Spleen (tissue), 11 donors: ENCODE data around the gene PLA2G15. TPM values are rescaled to one million over a fixed set of nuclear protein-coding genes. Genes with fewer than 3 reads are reported as not detected.

Experiments
- DNase-seq: peaks from one replicate; pipeline ENCODE4 v3.0.0-alpha.2; 2020
- H3K27ac ChIP-seq, 8 donors: fragments of 200-600 bp; sonication (generic) in 7 of 8; 1 replicate in 4 of 8; 2 replicates in 4 of 8; pipeline versions ENCODE4 v1.5.0 to v1.8.0; 2016 to 2021; ENCODE audit warnings: inconsistent platforms in 4 of 8, mild to moderate bottlenecking in 4 of 8, moderate library complexity in 1 of 8
- H3K27me3 ChIP-seq, 7 donors: fragments of 200-600 bp; sonication (generic) in 6 of 7; replicated peaks in 1 of 7; 1 replicate in 4 of 7; 2 replicates in 3 of 7; pipeline versions ENCODE4 v1.5.0 to v1.8.0; 2016 to 2021; ENCODE audit warnings: inconsistent platforms in 3 of 7, mild to moderate bottlenecking in 1 of 7
- H3K36me3 ChIP-seq, 6 donors: fragments of 200-600 bp; sonication (generic) in 5 of 6; 1 replicate in 4 of 6; 2 replicates in 2 of 6; pipeline versions ENCODE4 v1.5.0 to v1.8.0; 2016 to 2021; ENCODE audit warnings: inconsistent platforms in 2 of 6
- H3K4me1 ChIP-seq, 6 donors: fragments of 200-600 bp; sonication (generic) in 5 of 6; 1 replicate in 3 of 6; 2 replicates in 3 of 6; pipeline versions ENCODE4 v1.5.0 to v1.8.0; 2016 to 2021; ENCODE audit warnings: inconsistent platforms in 3 of 6
- H3K4me3 ChIP-seq, 8 donors: fragments of 200-600 bp; sonication (generic) in 7 of 8; 1 replicate in 4 of 8; 2 replicates in 4 of 8; pipeline versions ENCODE4 v1.5.0 to v1.8.0; 2016 to 2021; ENCODE audit warnings: inconsistent platforms in 4 of 8, mild to moderate bottlenecking in 4 of 8, moderate library complexity in 2 of 8
- H3K9me3 ChIP-seq, 8 donors: fragments of 200-600 bp; sonication (generic) in 7 of 8; 1 replicate in 4 of 8; 2 replicates in 4 of 8; pipeline versions ENCODE4 v1.5.0 to v1.8.0; 2016 to 2021; ENCODE audit warnings: inconsistent platforms in 4 of 8
- CTCF ChIP-seq, 11 experiments: fragments of 200-600 bp in 7 of 11; fragments of 450-650 bp in 4 of 11; sonication (generic) in 4 of 11; IDR thresholded peaks in 8 of 11; conservative IDR thresholded peaks in 3 of 11; 1 replicate in 7 of 11; 2 replicates in 4 of 11; pipeline versions ENCODE4 v1.4.0 to v1.8.0; 2016 to 2021; ENCODE audit warnings: antibody characterized with exemption in 11 of 11, inconsistent platforms in 4 of 11, mild to moderate bottlenecking in 1 of 11
- POLR2A ChIP-seq, 3 donors: fragments of 450-650 bp; IDR thresholded peaks; one replicate each; pipeline ENCODE4 v1.5.1; 2017; ENCODE audit warnings: antibody characterized with exemption in 3 of 3, mild to moderate bottlenecking in 1 of 3
- POLR2AphosphoS5 ChIP-seq, 3 donors: sonication (generic); formaldehyde crosslinking; IDR thresholded peaks; one replicate each; pipeline ENCODE4 v1.5.1; 2017; ENCODE audit warnings: antibody characterized with exemption in 3 of 3
- WGBS, 5 donors: extraction: QIAGEN DNeasy Blood & Tissue Kit in 3 of 5; methylation state at CpG; one replicate each; pipeline versions ENCODE4 v1.1.5 to v1.1.7; 2013 to 2018; 5-methylcytosine and 5-hydroxymethylcytosine counted together
- intact Hi-C: fragments of 100-400 bp; cut with DNase I; formaldehyde crosslinking; loops from one replicate; pipeline ENCODE4 v1.15.0; 2023; ENCODE audit warnings: low total_unique reads
- polyA plus RNA-seq, 3 donors: library from polyadenylated mRNA; stranded (reverse); fragments of 200-250 nt; gene quantifications; one replicate each; pipeline ENCODE4 v1.2.1, GENCODE V29; 2013
- total RNA-seq, 7 donors: library from RNA; depleted of rRNA in 3 of 7; stranded (reverse); fragments of >200 nt in 3 of 7; fragmentation: NEBNext Ultra II Directional in 4 of 7; extraction: Animal tissue kit (Norgen Biotek cat#: 25700) in 4 of 7; gene quantifications; one replicate each; pipeline versions ENCODE4 v1.1.0 to v1.2.1, GENCODE V29; 2016 to 2021
- donor health status: healthy with polysubstance abuse.
- donor health status: DM: no; HTN: no; CAD: no; lungs with moderate emphysema.
- donor health status: DM: no; HTN: no; CAD: no.
- donor health status: Bipolar disorder and iron deficiency.
- donor health status: healthy.
- donor health status: DM: no; HTN: no; CAD: no.
- donor health status: DM: yes; HTN: yes; CAD: no.

The PLA2G15 gene
- total and polyA plus RNA-seq, 10 donors = 6.3 to 40.4 (median 28.3) TPM

- TF ChIP-seq POLR2A (IDR thresholded peaks at IDR 0.05) (no peak), CTCF (IDR thresholded peaks at IDR 0.05 in 8 of 11, conservative IDR thresholded peaks at IDR 0.05 in 3 of 11) (no peak), POLR2AphosphoS5 (IDR thresholded peaks at IDR 0.05) (peak in 1 of 3 donors; percentile 45)
Measured at GRCh38 chr16:68231384-68232136, 13.6 kb upstream of the PLA2G15 start.

GRCh38 chr16:68232335-68232734 lies 12.8 kb upstream of the PLA2G15 start:
- intact Hi-C loops = no loop called here
- Histone ChIP-seq H3K27me3 (peaks cover 0 to 20% (median 0%) of the 10 kb centered on the region in 7 donors), H3K9me3 (no peaks in the 10 kb centered on the region), H3K36me3 (peaks cover 0 to 41% (median 16%) of the 10 kb centered on the region in 6 donors), H3K4me3 (no peak overlapping the region), H3K27ac (no peak overlapping the region), H3K4me1 (peaks cover 19 to 61% (median 30%) of the 10 kb centered on the region in 6 donors)
- TF ChIP-seq POLR2AphosphoS5 (IDR thresholded peaks at IDR 0.05) = peak in 1 of 3 donors; percentile 67
- TF ChIP-seq CTCF (IDR thresholded peaks at IDR 0.05 in 8 of 11, conservative IDR thresholded peaks at IDR 0.05 in 3 of 11) = no peak
- WGBS, 5 donors = 80 to 89% (median 87%) methylated on average over 10 to 16 of the region's 16 CpGs
- no peak for DNase-seq

More at GRCh38 chr16:68231384-68232136, 13.6 kb upstream of the PLA2G15 start:
- intact Hi-C loops = no loop called here
- no peak overlapping the region for H3K27ac ChIP-seq
- H3K9me3 ChIP-seq = no peaks in the 10 kb centered on the region
- DNase-seq = no peak
- no peak overlapping the region for H3K4me3 ChIP-seq
- H3K4me1 ChIP-seq = peaks cover 14 to 61% (median 27%) of the 10 kb centered on the region in 6 donors
- H3K27me3 ChIP-seq = peaks cover 0 to 13% (median 0%) of the 10 kb centered on the region in 7 donors
- WGBS, 5 donors = 89 to 96% (median 93%) methylated on average over 14 to 26 of the region's 26 CpGs
- H3K36me3 ChIP-seq = peaks cover 0 to 49% (median 19%) of the 10 kb centered on the region in 6 donors

GRCh38 chr16:68233085-68233834 lies 11.9 kb upstream of the PLA2G15 start:
- Histone ChIP-seq H3K27ac (peak overlapping the region in 2 of 8 donors; percentile 18 to 36), H3K27me3 (peaks cover 0 to 20% (median 0%) of the 10 kb centered on the region in 7 donors), H3K36me3 (peaks cover 0 to 35% (median 13%) of the 10 kb centered on the region in 6 donors), H3K4me3 (no peak overlapping the region), H3K9me3 (no peaks in the 10 kb centered on the region), H3K4me1 (peaks cover 15 to 58% (median 28%) of the 10 kb centered on the region in 6 donors)
- TF ChIP-seq POLR2AphosphoS5 (IDR thresholded peaks at IDR 0.05) (no peak), CTCF (IDR thresholded peaks at IDR 0.05 in 8 of 11, conservative IDR thresholded peaks at IDR 0.05 in 3 of 11) (no peak), POLR2A (IDR thresholded peaks at IDR 0.05) (no peak)
- intact Hi-C loops = no loop called here
- DNase-seq = no peak
- 77 to 86% (median 83%) methylated on average over 4 to 5 of the region's 5 CpGs for WGBS, 5 donors

- H3K27ac ChIP-seq = peak overlapping the region in 2 of 8 donors; percentile 18 to 36
- WGBS, 5 donors = 55 to 75% (median 63%) methylated on average over 5 to 8 of the region's 8 CpGs
- intact Hi-C loops = no loop called here
- H3K4me1 ChIP-seq = peaks cover 18 to 58% (median 34%) of the 10 kb centered on the region in 6 donors
- TF ChIP-seq POLR2A (IDR thresholded peaks at IDR 0.05) = no peak
- no peak for TF ChIP-seq CTCF (IDR thresholded peaks at IDR 0.05 in 8 of 11, conservative IDR thresholded peaks at IDR 0.05 in 3 of 11)
- TF ChIP-seq POLR2AphosphoS5 (IDR thresholded peaks at IDR 0.05) = peak in 2 of 3 donors; percentile 4 to 19
- no peaks in the 10 kb centered on the region for H3K9me3 ChIP-seq
- H3K36me3 ChIP-seq = peaks cover 0 to 29% (median 13%) of the 10 kb centered on the region in 6 donors
- no peak for DNase-seq
- no peak overlapping the region for H3K4me3 ChIP-seq
- H3K27me3 ChIP-seq = peaks cover 0 to 20% (median 0%) of the 10 kb centered on the region in 7 donors
Measured at GRCh38 chr16:68233835-68234187, 11.4 kb upstream of the PLA2G15 start.
